ENCODE results near the gene WDR70.
"Not testable (repeated sequence)": the region's sequence is repeated elsewhere in the genome, so short reads cannot be mapped to it uniquely, and the experiment has no call there.

DNA sequence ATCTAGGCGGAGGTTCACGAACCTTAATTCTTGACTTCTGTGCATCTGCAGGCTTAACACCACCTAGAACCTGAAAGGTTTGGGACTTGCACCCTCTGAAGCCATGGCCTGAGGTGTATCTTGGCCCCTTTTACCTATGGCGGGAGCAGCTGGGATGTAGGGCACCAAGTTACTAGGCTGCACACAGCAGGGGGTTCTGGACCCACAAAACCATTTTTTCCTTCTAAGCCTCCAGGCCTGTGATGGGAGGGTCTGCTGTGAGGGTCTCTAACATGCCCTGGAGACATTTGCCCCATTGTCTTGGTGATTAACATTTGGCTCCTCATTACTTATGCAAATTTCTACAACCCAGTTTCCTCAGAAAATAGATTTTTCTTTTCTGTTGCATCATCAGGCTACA lies 102.3 kb downstream of the WDR70 start:
- TF ChIP-seq EP300 (IDR thresholded peaks at IDR 0.05) = not testable (repeated sequence)
- TF ChIP-seq, protein P1, sequence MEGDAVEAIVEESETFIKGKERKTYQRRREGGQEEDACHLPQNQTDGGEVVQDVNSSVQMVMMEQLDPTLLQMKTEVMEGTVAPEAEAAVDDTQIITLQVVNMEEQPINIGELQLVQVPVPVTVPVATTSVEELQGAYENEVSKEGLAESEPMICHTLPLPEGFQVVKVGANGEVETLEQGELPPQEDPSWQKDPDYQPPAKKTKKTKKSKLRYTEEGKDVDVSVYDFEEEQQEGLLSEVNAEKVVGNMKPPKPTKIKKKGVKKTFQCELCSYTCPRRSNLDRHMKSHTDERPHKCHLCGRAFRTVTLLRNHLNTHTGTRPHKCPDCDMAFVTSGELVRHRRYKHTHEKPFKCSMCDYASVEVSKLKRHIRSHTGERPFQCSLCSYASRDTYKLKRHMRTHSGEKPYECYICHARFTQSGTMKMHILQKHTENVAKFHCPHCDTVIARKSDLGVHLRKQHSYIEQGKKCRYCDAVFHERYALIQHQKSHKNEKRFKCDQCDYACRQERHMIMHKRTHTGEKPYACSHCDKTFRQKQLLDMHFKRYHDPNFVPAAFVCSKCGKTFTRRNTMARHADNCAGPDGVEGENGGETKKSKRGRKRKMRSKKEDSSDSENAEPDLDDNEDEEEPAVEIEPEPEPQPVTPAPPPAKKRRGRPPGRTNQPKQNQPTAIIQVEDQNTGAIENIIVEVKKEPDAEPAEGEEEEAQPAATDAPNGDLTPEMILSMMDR (IDR thresholded peaks at IDR 0.05) = not testable (repeated sequence)

Measured in ovary (tissue), 3 donors.